Ishikawa (cell line): Measurements from ENCODE around the gene RITA1.

Source experiments
- CEBPB ChIP-seq: IDR thresholded peaks from 2 replicates; pipeline ENCODE4 v1.6.1; 2012
- CREB1 ChIP-seq: IDR thresholded peaks from 2 replicates; pipeline ENCODE4 v1.6.1; 2012; ENCODE audit warnings: low read depth
- EGR1 ChIP-seq: IDR thresholded peaks from 2 replicates; pipeline ENCODE4 v1.6.1; 2012
- EP300 ChIP-seq: IDR thresholded peaks from 2 replicates; pipeline ENCODE4 v1.6.1; 2012; ENCODE audit warnings: borderline replicate concordance
- FOXM1 ChIP-seq: IDR thresholded peaks from 2 replicates; pipeline ENCODE4 v1.6.1; 2012; ENCODE audit warnings: low read depth, borderline replicate concordance
- NFIC ChIP-seq: IDR thresholded peaks from 2 replicates; pipeline ENCODE4 v1.6.1; 2012
- RAD21 ChIP-seq: IDR thresholded peaks from 2 replicates; pipeline ENCODE4 v1.6.1; 2012; ENCODE audit warnings: low read depth
- TAF1 ChIP-seq: IDR thresholded peaks from 2 replicates; pipeline ENCODE4 v1.6.1; 2012; ENCODE audit warnings: low read depth, mild to moderate bottlenecking
- TCF12 ChIP-seq: IDR thresholded peaks from 2 replicates; pipeline ENCODE4 v1.6.1; 2012; ENCODE audit warnings: low read depth
- TEAD4 ChIP-seq: IDR thresholded peaks from 2 replicates; pipeline ENCODE4 v1.6.1; 2012
- YY1 ChIP-seq: IDR thresholded peaks from 2 replicates; pipeline ENCODE4 v1.6.1; 2012; ENCODE audit warnings: low read depth
- ZBTB7A ChIP-seq: IDR thresholded peaks from 2 replicates; pipeline ENCODE4 v1.6.1; 2012; ENCODE audit warnings: low read depth
- TF ChIP-seq, protein P1 (sequence below): IDR thresholded peaks from 2 replicates; pipeline ENCODE4 v1.6.1; 2012; ENCODE audit warnings: low read depth, mild to moderate bottlenecking
- TF ChIP-seq, protein P2 (sequence below): IDR thresholded peaks from 2 replicates; pipeline ENCODE4 v1.6.1; 2012
- TF ChIP-seq, protein P3 (sequence below): IDR thresholded peaks from 2 replicates; pipeline ENCODE4 v1.6.1; 2012

The RITA1 gene

GRCh38 chr12:113165521-113166450, 19.7 kb upstream of the RITA1 start:
- no peak for TF ChIP-seq EP300
- TF ChIP-seq TEAD4 = no peak
- TF ChIP-seq, protein P1, sequence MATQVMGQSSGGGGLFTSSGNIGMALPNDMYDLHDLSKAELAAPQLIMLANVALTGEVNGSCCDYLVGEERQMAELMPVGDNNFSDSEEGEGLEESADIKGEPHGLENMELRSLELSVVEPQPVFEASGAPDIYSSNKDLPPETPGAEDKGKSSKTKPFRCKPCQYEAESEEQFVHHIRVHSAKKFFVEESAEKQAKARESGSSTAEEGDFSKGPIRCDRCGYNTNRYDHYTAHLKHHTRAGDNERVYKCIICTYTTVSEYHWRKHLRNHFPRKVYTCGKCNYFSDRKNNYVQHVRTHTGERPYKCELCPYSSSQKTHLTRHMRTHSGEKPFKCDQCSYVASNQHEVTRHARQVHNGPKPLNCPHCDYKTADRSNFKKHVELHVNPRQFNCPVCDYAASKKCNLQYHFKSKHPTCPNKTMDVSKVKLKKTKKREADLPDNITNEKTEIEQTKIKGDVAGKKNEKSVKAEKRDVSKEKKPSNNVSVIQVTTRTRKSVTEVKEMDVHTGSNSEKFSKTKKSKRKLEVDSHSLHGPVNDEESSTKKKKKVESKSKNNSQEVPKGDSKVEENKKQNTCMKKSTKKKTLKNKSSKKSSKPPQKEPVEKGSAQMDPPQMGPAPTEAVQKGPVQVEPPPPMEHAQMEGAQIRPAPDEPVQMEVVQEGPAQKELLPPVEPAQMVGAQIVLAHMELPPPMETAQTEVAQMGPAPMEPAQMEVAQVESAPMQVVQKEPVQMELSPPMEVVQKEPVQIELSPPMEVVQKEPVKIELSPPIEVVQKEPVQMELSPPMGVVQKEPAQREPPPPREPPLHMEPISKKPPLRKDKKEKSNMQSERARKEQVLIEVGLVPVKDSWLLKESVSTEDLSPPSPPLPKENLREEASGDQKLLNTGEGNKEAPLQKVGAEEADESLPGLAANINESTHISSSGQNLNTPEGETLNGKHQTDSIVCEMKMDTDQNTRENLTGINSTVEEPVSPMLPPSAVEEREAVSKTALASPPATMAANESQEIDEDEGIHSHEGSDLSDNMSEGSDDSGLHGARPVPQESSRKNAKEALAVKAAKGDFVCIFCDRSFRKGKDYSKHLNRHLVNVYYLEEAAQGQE = no peak
- TF ChIP-seq, protein P2, sequence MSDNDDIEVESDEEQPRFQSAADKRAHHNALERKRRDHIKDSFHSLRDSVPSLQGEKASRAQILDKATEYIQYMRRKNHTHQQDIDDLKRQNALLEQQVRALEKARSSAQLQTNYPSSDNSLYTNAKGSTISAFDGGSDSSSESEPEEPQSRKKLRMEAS = no peak
- TF ChIP-seq TAF1 = no peak
- TF ChIP-seq TCF12 = no peak
- TF ChIP-seq CEBPB = no peak
- TF ChIP-seq EGR1 = no peak

DNA sequence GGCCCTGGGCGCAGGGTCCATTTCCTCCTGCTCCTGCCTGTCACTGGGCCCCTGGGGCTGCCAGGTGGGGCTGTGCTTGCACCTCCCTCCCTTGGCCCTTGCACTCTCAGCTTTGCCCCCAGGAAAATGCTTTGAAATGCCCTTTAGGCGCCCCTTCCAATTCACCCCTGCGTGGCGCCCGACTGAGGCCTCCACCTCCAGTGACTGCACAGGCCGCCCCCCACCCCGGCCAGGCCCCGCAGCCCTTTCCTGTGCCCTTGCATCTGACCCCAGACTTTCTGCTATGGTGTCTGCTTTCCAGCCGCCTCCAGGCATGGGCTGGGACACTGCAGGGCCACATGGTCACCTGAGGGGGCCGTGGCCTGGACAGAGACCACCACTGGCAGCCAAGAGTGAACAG, 17.7 kb upstream of the RITA1 start:
- TF ChIP-seq EP300 = no peak
- TF ChIP-seq YY1 = no peak
- TF ChIP-seq, protein P2 = no peak
- no peak for TF ChIP-seq EGR1
- no peak for TF ChIP-seq NFIC
- TF ChIP-seq TAF1 = no peak
- TF ChIP-seq, protein P3, sequence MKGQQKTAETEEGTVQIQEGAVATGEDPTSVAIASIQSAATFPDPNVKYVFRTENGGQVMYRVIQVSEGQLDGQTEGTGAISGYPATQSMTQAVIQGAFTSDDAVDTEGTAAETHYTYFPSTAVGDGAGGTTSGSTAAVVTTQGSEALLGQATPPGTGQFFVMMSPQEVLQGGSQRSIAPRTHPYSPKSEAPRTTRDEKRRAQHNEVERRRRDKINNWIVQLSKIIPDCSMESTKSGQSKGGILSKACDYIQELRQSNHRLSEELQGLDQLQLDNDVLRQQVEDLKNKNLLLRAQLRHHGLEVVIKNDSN = no peak
- no peak for TF ChIP-seq TEAD4
- no peak for TF ChIP-seq FOXM1
- TF ChIP-seq CREB1 = no peak
- no peak for TF ChIP-seq ZBTB7A

GRCh38 chr12:113169697-113170096, 15.8 kb upstream of the RITA1 start:
- TF ChIP-seq ZBTB7A (no peak), CEBPB (no peak), EP300 (no peak), RAD21 (no peak), CREB1 (no peak), YY1 (no peak), EGR1 (no peak), FOXM1 (no peak), TEAD4 (no peak), NFIC (no peak), TCF12 (no peak)
- TF ChIP-seq, protein P1 = no peak
- TF ChIP-seq, protein P2 = no peak
- TF ChIP-seq, protein P3 = no peak

DNA sequence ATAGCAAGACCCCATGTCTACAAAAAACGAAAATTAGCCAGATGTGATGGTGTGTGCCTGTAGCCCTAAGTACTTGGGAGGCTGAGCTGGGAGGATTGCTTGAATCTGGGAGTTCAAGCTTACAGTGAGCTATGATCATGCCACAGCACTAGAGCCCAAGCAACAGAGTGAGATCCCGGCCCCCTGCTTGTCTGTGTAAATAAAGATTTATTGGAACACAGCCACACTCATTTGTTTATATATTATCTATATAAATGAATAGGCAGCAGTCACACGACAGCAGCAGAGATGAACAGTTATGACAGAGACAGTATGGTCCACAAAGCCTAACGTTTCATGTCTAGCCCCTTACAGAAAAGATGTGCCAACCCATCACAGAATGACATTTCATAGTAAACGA, 15.1 kb upstream of the RITA1 start:
- no peak for TF ChIP-seq TAF1
- TF ChIP-seq TEAD4 = no peak
- no peak for TF ChIP-seq ZBTB7A
- no peak for TF ChIP-seq FOXM1

DNA sequence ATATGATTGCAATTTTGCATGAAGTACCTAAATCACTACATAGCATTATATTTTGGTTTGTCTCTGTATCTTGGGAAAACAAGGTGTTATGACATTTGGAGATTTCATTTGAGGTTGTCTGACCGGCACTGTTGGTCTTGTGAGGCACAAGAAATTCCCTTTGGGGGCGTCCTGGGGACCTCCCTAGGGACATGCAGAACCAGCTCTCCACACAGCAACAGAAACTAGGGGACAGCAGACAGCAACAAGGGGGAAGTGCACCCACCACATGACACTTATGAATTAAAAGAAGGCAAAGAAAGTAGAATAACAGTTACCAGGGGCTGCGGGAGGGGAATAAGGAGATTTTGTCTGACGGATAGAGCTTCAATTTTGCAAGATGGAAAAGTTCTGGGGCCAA, 14.6 kb upstream of the RITA1 start:
- TF ChIP-seq TEAD4 = no peak
- TF ChIP-seq, protein P2 = no peak
- TF ChIP-seq FOXM1 = no peak
- TF ChIP-seq ZBTB7A = no peak
- TF ChIP-seq, protein P1 = no peak
- no peak for TF ChIP-seq CEBPB
- TF ChIP-seq EP300 = no peak
- TF ChIP-seq, protein P3 = no peak
- no peak for TF ChIP-seq CREB1
- no peak for TF ChIP-seq TCF12
- no peak for TF ChIP-seq EGR1
- TF ChIP-seq TAF1 = no peak
- no peak for TF ChIP-seq YY1
- TF ChIP-seq NFIC = no peak
- TF ChIP-seq RAD21 = no peak
